Neutrophil (primary cell): ENCODE data around the gene RAG1.
"Not testable (repeated sequence)": the region's sequence is repeated elsewhere in the genome, so short reads cannot be mapped to it uniquely, and the experiment has no call there.

Source experiments
- H3K27ac ChIP-seq: fragments of 200-600 bp; sonication (generic); 2 replicates; pipeline ENCODE4 v1.5.1; 2016; ENCODE audit warnings: mild to moderate bottlenecking, moderate library complexity
- H3K27me3 ChIP-seq: fragments of 200-600 bp; sonication (generic); 2 replicates; pipeline ENCODE4 v1.6.0; 2016; ENCODE audit warnings: mild to moderate bottlenecking
- H3K36me3 ChIP-seq: fragments of 200-600 bp; sonication (generic); 2 replicates; pipeline ENCODE4 v1.5.1; 2017
- H3K4me1 ChIP-seq, 2 experiments: fragments of 200-600 bp in 1 of 2; sonication (generic) in 1 of 2; 1 replicate in 1 of 2; 2 replicates in 1 of 2; pipeline versions ENCODE4 v1.5.1 to v1.6.1; 2013 to 2016; ENCODE audit warnings: low read depth in 1 of 2, low read length in 1 of 2, mild to moderate bottlenecking in 1 of 2, moderate library complexity in 1 of 2; ENCODE audit not compliant: control insufficient read depth in 1 of 2, insufficient read depth in 1 of 2
- H3K4me3 ChIP-seq, 2 experiments: fragments of 200-600 bp in 1 of 2; sonication (generic) in 1 of 2; 1 replicate in 1 of 2; 2 replicates in 1 of 2; pipeline ENCODE4 v1.5.1; 2013 to 2016; ENCODE audit warnings: low read depth in 1 of 2, low read length in 1 of 2, mild to moderate bottlenecking in 1 of 2, moderate library complexity in 1 of 2
- H3K9me3 ChIP-seq: fragments of 200-600 bp; sonication (generic); 2 replicates; pipeline ENCODE4 v1.5.1; 2016
- TF ChIP-seq, protein P1 (sequence below): fragments of 200-600 bp; sonication (generic); IDR thresholded peaks from 2 replicates; pipeline ENCODE4 v1.5.1; 2016; ENCODE audit warnings: antibody characterized with exemption

Gene RAG1

DNA sequence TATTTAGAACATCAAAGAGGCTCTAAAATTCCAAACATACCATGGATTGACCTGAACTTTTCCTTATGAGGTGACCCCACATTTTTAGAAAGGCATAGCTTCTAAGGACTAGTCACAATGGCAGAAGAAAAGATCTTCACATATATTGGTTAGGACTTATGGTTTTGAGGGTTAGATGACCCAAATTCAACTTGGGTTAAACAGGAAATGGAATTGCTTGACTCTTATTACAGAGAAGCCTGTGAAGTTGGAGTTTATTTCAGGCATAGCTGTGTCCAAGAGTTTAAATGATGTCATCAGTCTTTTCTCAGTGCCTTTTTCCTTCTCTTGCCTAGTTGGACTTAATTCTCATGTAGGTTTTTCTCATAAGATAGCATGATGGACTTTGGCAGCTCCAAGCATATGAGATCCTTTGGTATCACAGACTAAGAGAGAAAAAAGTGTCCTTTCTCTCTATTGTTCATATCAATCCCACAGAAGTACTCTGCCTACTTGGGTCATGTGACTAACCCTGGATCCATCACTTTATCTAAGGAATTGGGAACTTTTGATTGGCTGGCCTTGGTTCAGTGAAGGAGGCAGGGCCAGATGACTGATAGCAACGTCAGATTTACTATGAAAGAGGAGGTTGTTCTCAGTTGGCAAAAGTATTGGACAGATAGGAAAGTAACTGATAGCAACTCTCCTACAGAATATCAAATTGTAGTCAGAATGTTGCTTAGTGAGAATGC is 17.3 kb upstream of the RAG1 start:
- Histone ChIP-seq H3K4me3 (no peak overlapping the region), H3K27ac (no peak overlapping the region), H3K9me3 (no peaks in the 10 kb centered on the region), H3K27me3 (no peaks in the 10 kb centered on the region), H3K36me3 (no peaks in the 10 kb centered on the region), H3K4me1 (no peaks in the 10 kb centered on the region)
- TF ChIP-seq, protein P1, sequence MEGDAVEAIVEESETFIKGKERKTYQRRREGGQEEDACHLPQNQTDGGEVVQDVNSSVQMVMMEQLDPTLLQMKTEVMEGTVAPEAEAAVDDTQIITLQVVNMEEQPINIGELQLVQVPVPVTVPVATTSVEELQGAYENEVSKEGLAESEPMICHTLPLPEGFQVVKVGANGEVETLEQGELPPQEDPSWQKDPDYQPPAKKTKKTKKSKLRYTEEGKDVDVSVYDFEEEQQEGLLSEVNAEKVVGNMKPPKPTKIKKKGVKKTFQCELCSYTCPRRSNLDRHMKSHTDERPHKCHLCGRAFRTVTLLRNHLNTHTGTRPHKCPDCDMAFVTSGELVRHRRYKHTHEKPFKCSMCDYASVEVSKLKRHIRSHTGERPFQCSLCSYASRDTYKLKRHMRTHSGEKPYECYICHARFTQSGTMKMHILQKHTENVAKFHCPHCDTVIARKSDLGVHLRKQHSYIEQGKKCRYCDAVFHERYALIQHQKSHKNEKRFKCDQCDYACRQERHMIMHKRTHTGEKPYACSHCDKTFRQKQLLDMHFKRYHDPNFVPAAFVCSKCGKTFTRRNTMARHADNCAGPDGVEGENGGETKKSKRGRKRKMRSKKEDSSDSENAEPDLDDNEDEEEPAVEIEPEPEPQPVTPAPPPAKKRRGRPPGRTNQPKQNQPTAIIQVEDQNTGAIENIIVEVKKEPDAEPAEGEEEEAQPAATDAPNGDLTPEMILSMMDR: no peak

DNA sequence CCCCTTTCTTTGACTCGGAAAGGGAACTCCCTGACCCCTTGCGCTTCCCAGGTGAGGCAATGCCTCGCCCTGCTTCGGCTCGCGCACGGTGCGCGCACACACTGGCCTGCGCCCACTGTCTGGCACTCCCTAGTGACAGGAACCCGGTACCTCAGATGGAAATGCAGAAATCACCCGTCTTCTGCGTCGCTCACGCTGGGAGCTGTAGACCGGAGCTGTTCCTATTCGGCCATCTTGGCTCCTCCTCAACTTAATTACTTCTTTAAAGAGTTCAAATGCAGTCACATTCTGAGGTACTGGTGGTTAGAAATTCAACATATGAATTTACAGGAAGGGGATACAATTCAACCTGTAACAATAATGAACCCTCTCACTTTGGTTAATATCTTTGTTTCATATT is 10.4 kb upstream of the RAG1 start:
- not testable (repeated sequence) for H3K4me3 ChIP-seq, H3K9me3 ChIP-seq, H3K27ac ChIP-seq, H3K4me1 ChIP-seq, H3K27me3 ChIP-seq, H3K36me3 ChIP-seq

DNA sequence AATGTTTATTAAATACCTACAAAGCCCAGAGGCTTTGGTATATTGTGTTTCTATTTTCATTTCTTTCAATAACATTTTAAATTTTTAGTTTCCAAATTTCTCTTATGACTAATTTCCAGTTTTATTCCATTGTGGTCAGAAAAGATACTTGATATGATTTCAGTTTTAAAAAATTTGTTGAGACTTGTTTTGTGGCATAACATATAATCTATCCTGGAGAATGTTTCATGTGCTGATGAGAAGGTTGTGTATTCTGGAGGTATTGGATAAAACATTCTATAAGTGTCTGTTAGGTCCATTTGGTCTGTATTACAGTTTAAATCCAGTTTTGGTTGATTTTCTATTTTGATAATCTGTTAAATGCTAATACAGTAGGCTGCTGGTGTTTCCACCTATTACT is 9.8 kb upstream of the RAG1 start:
- no peak overlapping the region for H3K4me3 ChIP-seq
- H3K36me3 ChIP-seq: no peaks in the 10 kb centered on the region
- H3K27ac ChIP-seq: no peak overlapping the region
- TF ChIP-seq, protein P1: no peak
- no peaks in the 10 kb centered on the region for H3K4me1 ChIP-seq
- H3K9me3 ChIP-seq: no peaks in the 10 kb centered on the region
- H3K27me3 ChIP-seq: no peaks in the 10 kb centered on the region

DNA sequence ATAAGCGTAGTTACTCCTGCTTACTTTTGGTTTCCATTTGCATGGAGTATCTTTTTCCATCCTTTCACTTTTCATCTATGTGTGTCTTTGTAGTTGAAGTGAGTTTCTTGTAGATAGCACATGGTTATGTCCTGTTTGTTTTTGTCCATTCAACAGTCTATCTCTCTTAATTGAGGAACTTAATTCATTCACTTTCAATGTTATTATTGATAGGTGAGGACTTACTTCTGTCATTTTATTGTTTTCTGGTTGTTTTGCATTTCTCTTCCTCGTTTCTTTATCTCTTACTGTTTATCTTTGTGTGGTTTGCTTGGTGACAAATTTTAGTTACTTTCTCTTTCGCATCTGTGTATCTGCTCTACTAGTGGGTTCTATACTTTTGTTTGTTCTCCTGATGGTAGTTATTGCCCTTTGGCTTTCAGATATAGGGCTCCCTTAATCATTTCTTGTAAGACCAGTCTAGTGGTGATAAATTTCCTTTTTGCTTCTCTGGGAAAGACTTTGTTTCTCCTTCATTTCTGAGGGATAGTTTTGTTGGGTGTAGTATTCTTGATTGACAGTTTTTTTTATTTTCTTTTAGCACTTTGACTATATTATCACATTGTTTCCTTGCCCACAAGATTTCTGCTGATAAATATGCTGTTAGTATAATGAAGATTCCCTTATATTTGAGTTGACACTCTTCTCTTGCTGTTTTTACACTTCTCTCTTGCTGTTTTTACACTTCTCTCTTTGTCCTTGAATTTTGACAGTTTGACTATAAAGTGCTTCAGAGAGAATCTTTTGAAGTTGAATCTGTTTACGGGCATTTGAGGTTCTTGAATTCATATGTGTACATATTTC is 9.0 kb upstream of the RAG1 start:
- Histone ChIP-seq H3K27ac (no peak overlapping the region), H3K9me3 (no peaks in the 10 kb centered on the region), H3K27me3 (no peaks in the 10 kb centered on the region), H3K4me1 (no peaks in the 10 kb centered on the region), H3K36me3 (no peaks in the 10 kb centered on the region), H3K4me3 (no peak overlapping the region)
- TF ChIP-seq, protein P1: no peak

- TF ChIP-seq, protein P1: no peak
- no peaks in the 10 kb centered on the region for H3K4me1 ChIP-seq
- H3K9me3 ChIP-seq: no peaks in the 10 kb centered on the region
- H3K36me3 ChIP-seq: no peaks in the 10 kb centered on the region
- no peak overlapping the region for H3K4me3 ChIP-seq
- no peak overlapping the region for H3K27ac ChIP-seq
- peaks cover 20% of the 10 kb centered on the region for H3K27me3 ChIP-seq
These were observed 3.3 kb upstream of the RAG1 start for GRCh38 chr11:36564376-36565030.
